CD4-positive, alpha-beta T cell treated with Interleukin-17A for 1 hour (primary cell): ENCODE results near the gene PLXDC2.
"Not testable (repeated sequence)": the region's sequence is repeated elsewhere in the genome, so short reads cannot be mapped to it uniquely, and the experiment has no call there.

Experiments used
- DNase-seq: peaks from one replicate; pipeline ENCODE4 v3.0.0-alpha.2; 2020

Gene PLXDC2

GRCh38 chr10:20142311-20142710 is 326.1 kb downstream of the PLXDC2 start:
- DNase-seq = no peak

DNA sequence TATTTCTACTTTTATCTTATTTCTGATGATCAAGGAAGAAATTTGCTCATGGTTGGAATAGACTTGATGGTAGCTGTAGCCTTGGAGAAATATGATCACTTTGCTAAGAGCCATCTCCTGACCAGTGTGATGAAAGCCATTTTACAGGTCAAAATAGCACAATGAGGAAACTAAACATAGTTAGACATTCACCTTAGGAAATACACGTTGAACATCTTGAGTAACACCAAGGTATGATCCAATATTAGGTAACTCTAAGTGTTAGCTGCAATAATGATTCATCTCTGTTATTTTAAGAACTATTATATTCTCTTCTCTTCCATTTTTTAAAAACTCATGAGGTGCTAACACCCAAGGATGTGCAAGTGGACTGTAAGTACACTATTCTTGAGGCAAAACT is 328.0 kb downstream of the PLXDC2 start:
- DNase-seq = no peak

DNA sequence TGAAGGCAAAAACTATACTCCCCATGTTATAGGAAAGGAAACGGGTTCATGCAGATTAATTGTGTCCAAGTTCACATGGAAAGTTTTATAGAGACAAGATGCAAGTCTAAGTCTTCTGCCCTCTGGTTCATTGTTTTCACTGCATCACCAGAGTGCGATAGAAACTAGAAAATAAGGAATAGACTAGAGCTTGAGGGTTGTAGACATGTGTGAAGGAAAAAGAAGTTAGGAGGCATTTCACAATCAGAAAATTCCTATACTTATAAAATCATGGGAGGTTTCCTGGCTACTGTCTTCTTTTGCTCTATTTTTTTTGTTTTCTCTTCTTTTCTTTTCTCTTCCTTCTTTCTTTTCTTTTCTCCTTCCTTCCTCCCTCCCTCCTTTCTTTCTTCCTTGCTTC is 329.8 kb downstream of the PLXDC2 start:
- DNase-seq = no peak

- no peak for DNase-seq
Observed at GRCh38 chr10:20147684-20148083, 331.5 kb downstream of the PLXDC2 start.

DNA sequence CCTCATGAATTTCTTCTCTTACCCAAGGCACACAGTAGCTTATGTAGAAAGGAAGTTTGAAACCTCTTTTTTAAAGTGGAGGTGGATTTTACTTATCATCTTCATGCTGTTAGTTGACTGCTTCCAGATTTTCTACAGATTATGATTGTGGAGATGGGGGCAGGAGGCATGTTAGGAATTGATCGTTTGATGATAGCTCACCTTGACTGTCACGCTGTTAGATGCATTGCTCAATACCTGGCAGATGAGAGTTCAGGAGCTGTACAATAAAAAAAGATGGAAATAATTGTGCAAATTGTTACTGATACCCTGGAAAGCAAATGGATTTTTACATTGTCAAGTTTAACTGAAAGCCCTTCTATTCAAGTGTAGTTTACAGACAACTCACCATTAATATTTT is 340.3 kb downstream of the PLXDC2 start:
- no peak for DNase-seq

GRCh38 chr10:20157314-20157713 is 341.1 kb downstream of the PLXDC2 start:
- no peak for DNase-seq

GRCh38 chr10:20158086-20158485 is 341.9 kb downstream of the PLXDC2 start:
- no peak for DNase-seq

DNA sequence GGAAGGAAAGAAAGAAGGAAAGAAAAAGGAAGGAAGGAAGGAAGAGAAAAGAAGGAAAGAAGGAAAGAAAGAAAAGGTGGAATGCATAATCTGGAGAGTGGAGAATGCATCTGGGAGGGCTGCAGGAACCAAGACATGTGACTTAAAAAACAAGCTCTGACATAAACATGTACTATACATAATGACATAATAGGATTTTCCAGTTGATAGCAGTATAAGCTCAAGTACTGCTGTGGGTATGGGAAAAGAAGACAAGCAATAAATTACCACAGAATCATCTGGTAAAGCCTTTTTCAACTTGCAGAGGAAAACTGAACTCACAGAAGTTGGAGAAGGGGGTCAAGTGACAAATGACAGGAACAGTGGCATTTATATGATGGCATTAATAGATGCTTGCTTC is 345.9 kb downstream of the PLXDC2 start:
- DNase-seq = no peak

DNA sequence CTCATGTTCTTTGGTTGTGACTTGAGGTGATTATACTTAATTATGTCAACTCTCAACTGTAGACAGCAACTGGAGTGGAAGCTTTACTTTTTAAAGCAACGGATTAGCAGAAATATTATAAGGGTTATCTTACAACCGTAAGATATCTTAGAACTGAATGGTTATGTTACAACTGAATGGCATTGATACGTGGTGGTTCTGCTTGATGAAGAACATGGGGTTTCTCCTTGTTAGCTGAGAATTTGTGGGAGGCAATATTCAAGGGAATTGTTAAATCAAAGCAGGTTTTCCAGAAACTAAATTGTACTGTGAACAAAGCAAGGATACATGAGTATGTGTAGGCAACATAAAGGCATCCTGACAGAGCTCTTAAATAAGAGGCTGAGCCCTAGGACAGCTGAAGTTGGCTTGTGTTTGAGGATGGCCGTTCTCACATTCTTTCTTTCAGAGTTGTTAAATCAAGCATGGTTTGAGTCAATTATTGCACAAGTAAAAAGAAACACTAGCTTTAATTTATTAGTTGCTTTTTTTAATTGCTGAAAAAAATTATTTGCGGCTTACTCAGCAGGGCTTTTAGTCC is 350.0 kb downstream of the PLXDC2 start:
- DNase-seq = no peak

- DNase-seq = no peak
Observed at GRCh38 chr10:20170661-20171060, 354.4 kb downstream of the PLXDC2 start.

- no peak for DNase-seq
Observed at GRCh38 chr10:20173046-20173445, 356.8 kb downstream of the PLXDC2 start.

GRCh38 chr10:20175719-20176118 is 359.5 kb downstream of the PLXDC2 start:
- no peak for DNase-seq

DNA sequence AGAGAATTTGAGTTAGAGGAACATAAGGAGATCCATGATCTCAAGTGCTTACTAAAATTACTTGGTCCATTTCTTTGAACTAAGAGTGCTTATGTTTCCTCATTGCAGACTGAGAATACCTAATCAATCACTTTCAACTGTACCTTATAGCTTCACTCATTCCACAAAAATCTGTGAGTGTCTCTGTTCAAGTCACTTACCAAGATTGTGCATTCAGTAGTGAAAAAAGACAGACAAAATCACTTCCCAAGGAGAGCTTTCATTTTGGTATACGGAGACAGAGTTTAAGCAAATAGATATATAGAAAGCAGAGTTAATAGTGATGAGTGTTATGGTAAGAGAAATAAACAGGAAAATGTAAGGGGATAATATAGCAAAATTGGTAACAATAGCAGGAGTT is 364.5 kb downstream of the PLXDC2 start:
- no peak for DNase-seq

GRCh38 chr10:20181434-20181833 is 365.2 kb downstream of the PLXDC2 start:
- no peak for DNase-seq

GRCh38 chr10:20185116-20185515 is 368.9 kb downstream of the PLXDC2 start:
- DNase-seq = no peak

GRCh38 chr10:20191392-20191791 is 375.2 kb downstream of the PLXDC2 start:
- DNase-seq = not testable (repeated sequence)

DNA sequence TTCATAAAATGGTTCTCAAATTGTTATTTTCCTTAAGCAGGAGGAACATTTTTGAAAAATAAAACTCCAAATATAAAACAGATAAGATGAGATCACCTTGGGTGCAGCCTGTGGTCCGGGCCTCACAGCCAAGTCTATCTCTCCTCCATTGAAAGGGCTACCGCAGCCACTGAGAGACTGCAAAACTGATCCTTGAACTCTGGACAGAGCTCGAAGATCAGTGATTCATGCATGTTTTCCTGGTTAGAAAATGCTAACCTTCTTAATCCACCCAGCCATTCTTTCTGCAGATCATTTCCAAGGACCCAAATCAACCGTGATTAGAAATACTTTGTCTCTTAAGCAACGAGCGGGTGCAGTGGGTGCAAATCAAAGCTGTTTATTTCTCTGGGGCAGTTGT is 378.8 kb downstream of the PLXDC2 start:
- no peak for DNase-seq

DNA sequence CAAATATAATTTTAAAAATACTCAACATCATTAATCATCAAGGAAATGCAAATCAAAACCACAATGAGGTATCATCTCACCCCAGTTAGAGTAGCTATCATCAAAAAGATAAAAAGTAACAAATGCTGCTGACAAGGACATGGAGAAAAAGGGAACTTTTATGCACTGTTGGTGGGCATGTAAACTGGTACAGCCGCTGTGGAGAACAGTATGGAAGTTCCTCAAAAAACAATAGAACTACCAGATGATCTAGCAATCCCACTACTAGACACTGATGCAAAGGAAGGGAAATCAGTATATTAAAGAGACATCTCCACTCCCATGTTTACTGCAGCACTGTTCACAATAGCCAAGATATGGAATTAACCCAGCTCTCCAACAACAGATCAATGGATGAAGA is 384.5 kb downstream of the PLXDC2 start:
- no peak for DNase-seq

GRCh38 chr10:20202337-20202736 is 386.1 kb downstream of the PLXDC2 start:
- DNase-seq = peak; percentile 1

GRCh38 chr10:20207653-20208052 is 391.4 kb downstream of the PLXDC2 start:
- no peak for DNase-seq

- not testable (repeated sequence) for DNase-seq
Observed at GRCh38 chr10:20209098-20209497, 392.9 kb downstream of the PLXDC2 start.

DNA sequence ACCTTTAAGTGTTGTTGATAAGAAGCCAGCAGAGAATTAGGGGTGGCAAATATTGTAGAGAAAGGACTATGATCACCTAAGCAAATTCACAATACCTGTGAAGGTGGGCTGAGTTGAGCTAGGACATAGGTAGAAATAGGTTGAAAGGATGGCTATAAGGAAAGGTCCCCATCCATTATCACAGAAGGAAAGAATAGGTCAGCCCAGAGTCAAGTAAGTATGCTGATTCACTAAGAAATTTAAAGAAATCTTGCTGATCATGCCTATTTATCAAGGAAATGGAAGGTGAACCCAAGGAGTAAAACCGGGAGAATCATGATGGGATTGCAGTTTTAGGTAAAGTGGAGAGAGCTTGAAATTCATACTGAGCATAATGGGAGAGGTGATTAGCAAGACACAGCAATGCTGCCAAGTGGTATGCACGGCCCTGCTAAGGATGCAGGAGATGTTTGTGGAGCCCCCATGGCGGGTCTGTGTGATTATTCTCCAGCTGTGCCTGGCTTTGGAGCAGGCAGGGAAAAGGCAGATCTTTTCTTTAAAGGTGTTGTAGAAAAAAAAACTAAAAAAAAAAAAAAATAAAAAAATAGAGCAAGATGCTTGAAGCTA is 399.4 kb downstream of the PLXDC2 start:
- DNase-seq = no peak

- DNase-seq = no peak
Observed at GRCh38 chr10:20221356-20221755, 405.1 kb downstream of the PLXDC2 start.

DNA sequence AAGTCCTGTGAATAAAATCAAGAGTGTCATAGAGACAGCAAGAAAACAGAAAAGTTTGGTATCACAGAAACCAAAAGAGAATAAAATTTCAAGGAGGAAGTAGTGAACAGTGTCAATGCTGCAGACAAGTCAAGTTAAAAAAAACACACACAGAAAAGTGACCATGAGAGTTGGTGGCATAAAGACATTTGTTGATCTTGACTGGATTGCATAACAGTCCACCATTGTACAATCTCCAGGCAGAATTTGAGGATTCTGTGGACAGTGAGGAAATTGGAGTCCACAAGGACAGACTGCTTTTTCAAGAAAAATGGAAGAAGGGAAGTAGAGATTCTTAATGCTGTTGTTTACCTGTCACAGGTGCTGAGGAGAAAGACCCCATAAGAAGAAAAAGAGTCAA is 412.5 kb downstream of the PLXDC2 start:
- DNase-seq = no peak

DNA sequence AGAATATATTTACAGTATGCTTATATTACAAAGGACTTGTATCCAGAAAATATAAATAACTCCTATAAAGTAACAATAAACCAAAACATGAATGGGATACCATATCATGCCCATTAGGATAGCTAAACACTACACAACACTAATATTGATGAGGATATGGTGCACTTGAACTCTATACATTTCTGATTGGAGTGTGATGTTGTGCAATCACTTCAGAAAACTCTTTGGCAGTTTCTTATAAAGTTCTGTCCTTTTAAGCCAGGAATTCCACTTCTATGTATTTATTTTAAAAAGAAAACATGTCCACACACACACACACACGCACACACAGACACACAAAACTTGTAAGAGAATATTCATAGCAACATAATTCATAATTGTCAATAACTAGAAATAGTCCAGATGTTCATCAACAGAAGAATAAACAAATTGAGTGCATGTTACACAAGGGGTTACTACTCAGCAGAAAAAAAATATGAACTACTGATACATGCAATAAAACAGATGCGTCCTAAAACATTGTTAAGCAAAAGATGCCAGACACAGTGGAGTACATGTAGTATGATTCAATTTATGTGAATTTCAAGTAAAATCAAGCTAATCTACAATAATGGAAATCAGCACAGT is 416.0 kb downstream of the PLXDC2 start:
- no peak for DNase-seq
